Activated CD4-positive, alpha-beta T cell treated with anti-CD3 and anti-CD28 coated beads for 24 hours (primary cell): ENCODE measurements around the gene RAB40B.

ENCODE experiments used
- DNase-seq, 2 donors: peaks; one replicate each; pipeline ENCODE4 v3.0.0-alpha.2; 2020; ENCODE audit warnings: low read depth in 2 of 2

Gene RAB40B

GRCh38 chr17:82649501-82650261 is 48.8 kb downstream of the RAB40B start:
- DNase-seq, result no peak

GRCh38 chr17:82648742-82649331 is 49.7 kb downstream of the RAB40B start:
- peak in 1 of 2 donors; percentile 16 for DNase-seq

GRCh38 chr17:82648165-82648668 is 50.3 kb downstream of the RAB40B start, which contains the start of gene WDR45B:
WDR45B (minus strand) TSS chr17:82648444; CDS start chr17:82648340, 104 bp downstream.
- DNase-seq, result peak; percentile 79 to 89

- peak; percentile 9 to 20 for DNase-seq
Measured at GRCh38 chr17:82647593-82648164, 50.8 kb downstream of the RAB40B start.

GRCh38 chr17:82645516-82645915 is 53.0 kb downstream of the RAB40B start:
- DNase-seq, result no peak

GRCh38 chr17:82644148-82644547 is 54.4 kb downstream of the RAB40B start:
- DNase-seq, result no peak

- no peak for DNase-seq
Measured at GRCh38 chr17:82642022-82642421, 56.5 kb downstream of the RAB40B start.

GRCh38 chr17:82640036-82640435 is 58.5 kb downstream of the RAB40B start:
- no peak for DNase-seq

- no peak for DNase-seq
Measured at GRCh38 chr17:82639628-82640027, 58.9 kb downstream of the RAB40B start.

GRCh38 chr17:82638183-82638773 is 60.2 kb downstream of the RAB40B start:
- no peak for DNase-seq

- DNase-seq, result no peak
Measured at GRCh38 chr17:82636626-82637598, 61.6 kb downstream of the RAB40B start.

GRCh38 chr17:82633343-82633742 is 65.2 kb downstream of the RAB40B start:
- no peak for DNase-seq

GRCh38 chr17:82632451-82632850 is 66.0 kb downstream of the RAB40B start:
- DNase-seq, result no peak

- no peak for DNase-seq
Measured at GRCh38 chr17:82631544-82631943, 67.0 kb downstream of the RAB40B start.

GRCh38 chr17:82630212-82630611 is 68.3 kb downstream of the RAB40B start:
- no peak for DNase-seq

GRCh38 chr17:82629748-82630147 is 68.8 kb downstream of the RAB40B start:
- DNase-seq, result no peak

GRCh38 chr17:82627405-82627804 is 71.1 kb downstream of the RAB40B start:
- DNase-seq, result no peak

GRCh38 chr17:82623707-82624106 is 74.8 kb downstream of the RAB40B start:
- DNase-seq, result no peak

GRCh38 chr17:82619641-82620040 is 78.9 kb downstream of the RAB40B start:
- DNase-seq, result no peak

GRCh38 chr17:82619211-82619610 is 79.3 kb downstream of the RAB40B start:
- DNase-seq, result no peak

GRCh38 chr17:82616021-82616711 is 82.3 kb downstream of the RAB40B start:
- DNase-seq, result no peak
